GM12892 (cell line): ENCODE measurements around the gene NUCB2.

Experiments used
- POLR2A ChIP-seq: IDR thresholded peaks from 2 replicates; pipeline ENCODE4 v1.6.1; 2011; ENCODE audit warnings: low read depth, low read length, control low read depth
- POLR2AphosphoS5 ChIP-seq: IDR thresholded peaks from 2 replicates; pipeline ENCODE4 v1.6.1; 2011; ENCODE audit warnings: low read depth, low read length, control low read depth
- TAF1 ChIP-seq: IDR thresholded peaks from 2 replicates; pipeline ENCODE4 v1.6.1; 2011; ENCODE audit warnings: low read depth, mild to moderate bottlenecking, control low read depth, low read length, borderline replicate concordance

DNA sequence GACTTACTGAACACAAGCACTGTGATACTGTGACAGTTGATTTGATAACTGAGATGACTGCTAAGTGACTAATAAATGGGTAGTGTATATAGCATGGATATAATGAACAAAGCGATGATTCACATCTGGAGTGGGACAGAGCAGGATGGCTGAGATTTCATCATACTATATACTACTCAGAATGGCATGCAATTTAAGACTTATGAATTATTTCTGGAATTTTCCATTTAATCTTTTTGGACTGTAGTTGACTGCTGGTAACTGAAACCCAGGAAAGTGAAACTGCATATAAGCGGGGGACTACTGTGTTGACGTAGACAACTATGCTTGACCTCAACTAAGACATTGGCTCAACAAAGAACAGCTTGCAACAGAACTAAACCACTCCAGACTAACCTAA is 20.0 kb upstream of the NUCB2 start:
- TF ChIP-seq POLR2A, result no peak
- no peak for TF ChIP-seq TAF1
- no peak for TF ChIP-seq POLR2AphosphoS5
